ENCODE measurements around the gene SRPRA.

GRCh38 chr11:126312961-126313360 is 44.3 kb upstream of the SRPRA start:
- TF ChIP-seq SPI1 (IDR thresholded peaks at IDR 0.05; ENCODE audit: low read depth, low read length) (no peak), POLR2A (IDR thresholded peaks at IDR 0.05; ENCODE audit: low read depth, low read length) (no peak), POLR2AphosphoS5 (IDR thresholded peaks at IDR 0.05; ENCODE audit: low read depth, low read length) (no peak), TAF1 (IDR thresholded peaks at IDR 0.05; ENCODE audit: low read depth, low read length) (no peak), POU2F2 (IDR thresholded peaks at IDR 0.05; ENCODE audit: low read depth, low read length) (no peak)
